Kidney (tissue), 14 donors: Measurements from ENCODE around the gene IGSF22. TPM values are rescaled to one million over a fixed set of nuclear protein-coding genes. Genes with fewer than 3 reads are reported as not detected.

Experiments used
- DNase-seq, 5 donors: peaks; one replicate each; pipeline ENCODE4 v3.0.0-alpha.2; 2013 to 2020
- FAIRE-seq: peaks from 2 replicates; lab custom pipeline; 2012; peaks lifted over from hg19 to GRCh38; lab: Jason Lieb, UNC
- H3K27ac ChIP-seq, 2 donors: one replicate each; pipeline ENCODE4 v1.7.0; 2013; ENCODE audit warnings: low read depth in 2 of 2, low read length in 2 of 2, inconsistent platforms in 1 of 2
- H3K27me3 ChIP-seq: one replicate; pipeline ENCODE4 v1.7.1; 2013; ENCODE audit warnings: low read length, inconsistent platforms; ENCODE audit not compliant: control insufficient read depth, insufficient read depth
- H3K36me3 ChIP-seq, 3 donors: one replicate each; pipeline versions ENCODE4 v1.7.0 to v1.7.1; 2013; ENCODE audit warnings: low read length in 3 of 3, control low read depth in 1 of 3, inconsistent platforms in 1 of 3; ENCODE audit not compliant: insufficient read depth in 3 of 3, control insufficient read depth in 2 of 3
- H3K4me1 ChIP-seq, 3 donors: one replicate each; pipeline versions ENCODE4 v1.7.0 to v1.7.1; 2013; ENCODE audit warnings: low read length in 3 of 3, inconsistent platforms in 1 of 3, low read depth in 1 of 3; ENCODE audit not compliant: control insufficient read depth in 2 of 3, insufficient read depth in 2 of 3
- H3K4me3 ChIP-seq, 3 donors: one replicate each; pipeline versions ENCODE4 v1.7.0 to v1.8.1; 2013; ENCODE audit warnings: low read length in 3 of 3, control low read depth in 1 of 3, inconsistent platforms in 1 of 3
- H3K9ac ChIP-seq, 3 donors: one replicate each; pipeline versions ENCODE4 v1.7.0 to v1.7.1; 2013; ENCODE audit warnings: low read length in 3 of 3, control low read depth in 1 of 3, inconsistent platforms in 1 of 3
- H3K9me3 ChIP-seq, 3 donors: one replicate each; pipeline versions ENCODE4 v1.7.0 to v1.7.1; 2013; ENCODE audit warnings: low read length in 3 of 3, control low read depth in 1 of 3, inconsistent platforms in 1 of 3; ENCODE audit not compliant: control insufficient read depth in 2 of 3, insufficient read depth in 1 of 3
- CTCF ChIP-seq: IDR thresholded peaks from 3 replicates; pipeline ENCODE4 v1.5.1; 2012; ENCODE audit warnings: mild to moderate bottlenecking, moderate library complexity, borderline replicate concordance; ENCODE audit not compliant: insufficient read depth; ENCODE audit errors: extremely low read depth
- intact Hi-C: fragments of 100-400 bp; cut with DNase I; formaldehyde crosslinking; loops from one replicate; pipeline ENCODE4 v1.11.1; 2022
- polyA plus RNA-seq: library from polyadenylated mRNA; stranded (reverse); fragments of 350-450 nt; fragmentation: Illumina TruSeq; extraction: RNeasy Lipid Tissue Mini Kit (QIAGEN cat#74804); gene quantifications from one replicate; pipeline ENCODE4 v1.2.3, GENCODE V29; 2014; ENCODE audit warnings: low read depth, low replicate concordance; ENCODE audit not compliant: insufficient read depth
- total RNA-seq: library from RNA; stranded (reverse); fragmentation: NEBNext Ultra II Directional; extraction: Animal tissue kit (Norgen Biotek cat#: 25700); gene quantifications from one replicate; pipeline ENCODE4 v1.2.1, GENCODE V29; 2021
- donor health status: control.
- donor health status: control.
- donor health status: control.
- donor health status: control.
- donor health status: control.
- donor health status: DM: yes; HTN: yes; CAD: no.
- donor health status: Normal renal cell carcinoma (clear cell type).

IGSF22 gene
- total and polyA plus RNA-seq, 2 donors from 2014 or later = 2.5 to 2.8 TPM

- DNase-seq (peak; percentile 95 to 98 (median 97)), FAIRE-seq (no peak)
- Histone ChIP-seq H3K27ac (peak within 1 kb of the TSS; percentile 74 to 88), H3K9me3 (no peaks in the 10 kb centered on the region), H3K27me3 (no peaks in the 10 kb centered on the region), H3K4me3 (peak within 1 kb of the TSS; percentile 75 to 93 (median 77)), H3K9ac (peak within 1 kb of the TSS in 2 of 3 donors; percentile 79 to 94), H3K36me3 (no peaks in the 10 kb centered on the region), H3K4me1 (peaks cover 0 to 30% (median 4%) of the 10 kb centered on the region in 3 donors)
- intact Hi-C loops = no loop called here
- TF ChIP-seq CTCF = no peak
Observed at GRCh38 chr11:18698341-18699268, 27.4 kb downstream of the IGSF22 start, which contains the start of gene TMEM86A. TMEM86A (plus strand) TSS chr11:18698779; CDS start chr11:18698887, 108 bp downstream.

DNA sequence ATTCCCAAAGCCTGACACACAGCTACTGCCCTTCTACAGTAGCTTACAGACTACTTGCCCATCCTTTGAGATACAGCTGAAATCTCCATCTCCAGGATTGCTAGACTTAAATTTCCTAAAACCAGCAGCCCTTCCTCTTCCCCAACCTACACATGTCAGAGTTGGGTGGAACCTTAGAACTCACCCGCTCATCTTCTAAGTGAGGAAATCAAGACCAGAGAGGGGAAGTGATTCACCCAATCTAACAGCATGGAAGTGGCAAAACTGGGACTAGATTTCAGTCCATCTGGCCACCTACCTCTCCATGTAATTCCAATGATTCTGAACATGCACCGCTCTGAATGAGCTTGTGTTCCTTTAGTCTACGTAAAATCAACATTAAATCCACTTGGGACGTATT, 28.4 kb downstream of the IGSF22 start:
- FAIRE-seq = no peak
- Histone ChIP-seq H3K4me3 (no peak overlapping the region), H3K9ac (no peak overlapping the region), H3K27ac (no peak overlapping the region), H3K9me3 (no peaks in the 10 kb centered on the region), H3K27me3 (no peaks in the 10 kb centered on the region), H3K4me1 (peaks cover 0 to 27% (median 2%) of the 10 kb centered on the region in 3 donors), H3K36me3 (no peaks in the 10 kb centered on the region)
- no peak for TF ChIP-seq CTCF
- DNase-seq = no peak
- intact Hi-C loops = no loop called here

DNA sequence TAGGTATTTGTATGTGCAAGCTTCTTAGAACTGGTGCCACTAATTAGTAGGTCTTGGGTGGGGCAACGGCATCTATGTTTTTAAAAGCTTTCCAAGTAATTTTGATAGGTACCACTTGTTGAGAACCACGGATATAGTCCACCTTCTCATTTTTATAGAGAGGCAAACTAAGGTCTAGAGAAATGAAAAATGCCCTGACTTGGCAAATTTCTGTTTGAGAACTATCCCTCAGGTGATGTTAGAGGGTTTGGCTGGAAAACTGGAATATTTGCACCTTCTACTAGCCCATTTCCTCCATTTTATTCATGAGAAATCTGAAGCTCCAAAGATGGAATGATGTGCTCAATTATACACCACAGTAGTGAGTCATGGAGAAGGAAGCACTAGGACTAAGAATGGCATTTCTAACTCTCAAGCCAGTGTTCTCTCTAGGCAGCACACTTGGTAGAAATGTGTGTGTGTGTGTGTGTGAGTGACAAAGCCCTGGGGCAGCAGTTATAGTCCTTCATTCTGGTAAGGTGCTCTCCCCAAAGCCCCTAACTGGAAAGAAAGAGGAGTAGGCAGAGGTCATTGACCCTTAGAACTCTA, 29.3 kb downstream of the IGSF22 start:
- H3K9ac ChIP-seq = no peak overlapping the region
- DNase-seq (no peak), FAIRE-seq (no peak)
- TF ChIP-seq CTCF = no peak
- no peaks in the 10 kb centered on the region for H3K9me3 ChIP-seq
- H3K27me3 ChIP-seq = no peaks in the 10 kb centered on the region
- H3K4me1 ChIP-seq = peaks cover 0 to 27% (median 0%) of the 10 kb centered on the region in 3 donors
- intact Hi-C loops = no loop called here
- no peak overlapping the region for H3K27ac ChIP-seq
- no peak overlapping the region for H3K4me3 ChIP-seq
- no peaks in the 10 kb centered on the region for H3K36me3 ChIP-seq
